ENCODE data around the gene PCSK4. TPM values are rescaled to one million over a fixed set of nuclear protein-coding genes. Genes with fewer than 3 reads are reported as not detected.
A peak's percentile ranks its signal among the peaks of the same experiment; 100 is the strongest.

Gene PCSK4
- total RNA-seq, 2 donors from 2014 or later, result 8.4 to 9.4 TPM

DNA sequence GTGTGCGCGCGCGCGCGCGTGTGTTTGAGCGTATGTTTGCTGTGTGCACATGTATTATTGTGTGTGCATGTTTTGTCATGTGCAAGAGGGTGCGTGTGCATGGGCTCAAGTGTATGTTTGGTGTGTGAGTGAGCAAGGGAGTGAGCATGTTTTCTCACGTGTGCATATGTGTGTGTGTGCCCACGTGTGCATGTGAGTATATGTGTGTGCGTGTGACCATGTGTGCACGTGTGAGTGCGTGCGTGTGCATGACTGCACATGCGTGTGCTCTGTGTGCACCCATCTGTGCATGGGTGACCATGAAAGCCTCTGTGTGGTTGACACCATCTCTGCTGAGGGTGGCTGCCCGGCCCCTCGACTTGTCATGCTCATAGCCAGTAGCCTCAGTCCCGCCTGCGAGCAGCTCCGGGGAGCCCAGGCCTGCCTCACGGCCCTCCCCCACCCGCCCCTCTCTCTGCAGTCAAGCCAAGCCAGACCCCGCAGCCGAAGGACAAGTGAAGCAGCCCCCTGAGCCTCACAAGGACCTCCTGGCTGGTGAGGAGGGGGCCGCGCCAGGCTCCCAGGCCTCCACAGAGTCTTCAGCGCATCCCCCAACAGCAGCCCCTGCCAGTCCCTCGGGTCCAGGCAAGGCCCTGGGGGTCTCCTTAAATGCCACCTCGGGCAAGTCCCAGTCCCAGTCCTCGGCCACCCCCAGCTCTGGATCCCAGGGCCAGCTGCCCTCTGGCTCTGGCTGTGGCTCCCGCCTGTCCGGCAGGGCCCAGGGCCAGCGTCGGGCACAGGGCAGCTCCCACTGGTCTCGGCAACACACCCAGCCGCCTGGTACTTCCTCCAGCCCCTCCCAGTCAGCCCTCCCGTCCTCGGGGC, 6.8 kb upstream of the PCSK4 start:
- DNase-seq (ENCODE audit: low spot score in 2 of 2), result no peak
- Mint-ChIP-seq H3K27ac (no peak overlapping the region), H3K9me3 (no peaks in the 10 kb centered on the region), H3K36me3 (no peaks in the 10 kb centered on the region)
- no peak for ATAC-seq

DNA sequence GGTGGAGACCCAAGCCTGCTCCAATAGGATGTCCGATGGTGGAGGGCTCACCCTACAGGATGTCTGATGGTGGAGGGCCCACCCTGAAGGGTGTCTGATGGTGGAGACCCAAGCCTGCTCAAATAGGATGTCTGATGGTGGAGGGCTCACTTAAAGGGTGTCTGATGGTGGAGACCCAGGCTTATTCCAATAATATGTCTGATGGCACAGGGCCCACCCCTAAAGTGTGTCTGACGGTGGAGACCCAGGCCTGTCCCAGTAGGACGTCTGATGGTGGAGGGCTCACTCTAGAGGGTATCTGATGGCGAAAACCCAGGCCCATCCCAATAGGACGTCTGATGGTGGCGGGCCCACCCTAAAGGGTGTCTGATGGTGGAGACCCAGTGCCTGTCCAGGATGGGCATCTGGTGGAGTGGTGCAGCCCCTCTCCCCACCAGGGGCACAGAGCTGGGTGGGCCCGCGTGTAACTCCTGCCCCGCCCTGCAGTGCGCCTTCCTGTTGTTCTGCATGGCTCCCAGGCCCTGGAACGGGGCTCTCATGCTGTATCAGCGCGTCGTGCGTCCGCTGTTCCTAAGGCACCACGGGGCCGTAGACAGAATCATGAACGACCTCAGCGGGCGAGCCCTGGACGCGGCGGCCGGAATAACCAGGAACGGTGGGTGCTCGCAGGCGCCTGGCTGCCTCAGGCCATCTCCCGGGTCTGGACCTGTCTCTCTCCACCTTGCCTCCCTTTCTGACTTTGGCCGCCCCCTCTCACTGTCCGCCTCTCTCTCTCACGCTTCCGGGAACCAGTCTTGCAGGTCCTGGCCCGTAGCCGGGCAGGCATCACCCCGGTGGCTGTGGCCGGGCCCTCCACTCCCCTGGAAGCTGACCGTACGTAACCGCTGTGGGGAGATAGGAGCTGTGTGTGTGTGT, 5.9 kb upstream of the PCSK4 start:
- ATAC-seq, result no peak
- DNase-seq (ENCODE audit: low spot score in 2 of 2), result no peak
- no peaks in the 10 kb centered on the region for H3K9me3 Mint-ChIP-seq
- H3K27ac Mint-ChIP-seq, result no peak overlapping the region
- H3K36me3 Mint-ChIP-seq, result no peaks in the 10 kb centered on the region

DNA sequence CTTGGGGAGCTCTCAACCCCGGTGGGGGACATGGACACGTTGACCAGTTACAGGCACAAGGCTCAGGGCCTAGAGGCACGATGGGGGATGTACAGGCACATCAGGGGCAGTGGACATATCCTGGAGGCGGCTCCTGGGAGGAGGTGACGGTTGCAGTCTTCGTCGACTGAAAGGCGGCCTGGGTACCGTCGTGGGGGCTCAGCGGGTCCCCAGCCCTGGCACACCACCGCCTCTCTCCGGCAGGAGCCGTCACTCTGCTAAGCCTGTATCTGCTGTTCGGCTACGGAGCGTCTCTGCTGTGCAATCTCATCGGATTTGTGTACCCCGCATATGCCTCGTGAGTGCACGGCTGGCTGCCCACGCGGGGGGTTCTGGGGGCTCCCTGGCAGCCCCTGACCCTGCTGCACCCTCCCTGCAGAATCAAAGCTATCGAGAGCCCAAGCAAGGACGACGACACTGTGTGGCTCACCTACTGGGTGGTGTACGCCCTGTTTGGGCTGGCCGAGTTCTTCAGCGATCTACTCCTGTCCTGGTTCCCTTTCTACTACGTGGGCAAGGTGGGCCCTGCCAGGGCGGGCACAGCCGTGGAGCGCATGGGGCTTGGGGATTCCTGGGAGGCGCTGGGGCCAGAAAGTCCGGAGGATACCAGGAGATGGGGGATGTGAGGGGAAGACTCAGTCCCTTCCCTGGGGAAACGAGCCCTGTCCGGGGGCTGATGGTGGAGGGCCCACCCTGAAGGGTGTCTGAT, 5.1 kb upstream of the PCSK4 start:
- DNase-seq (ENCODE audit: low spot score in 2 of 2) (no peak), ATAC-seq (no peak)
- H3K27ac Mint-ChIP-seq, result no peak overlapping the region
- no peaks in the 10 kb centered on the region for H3K9me3 Mint-ChIP-seq
- H3K36me3 Mint-ChIP-seq, result no peaks in the 10 kb centered on the region

DNA sequence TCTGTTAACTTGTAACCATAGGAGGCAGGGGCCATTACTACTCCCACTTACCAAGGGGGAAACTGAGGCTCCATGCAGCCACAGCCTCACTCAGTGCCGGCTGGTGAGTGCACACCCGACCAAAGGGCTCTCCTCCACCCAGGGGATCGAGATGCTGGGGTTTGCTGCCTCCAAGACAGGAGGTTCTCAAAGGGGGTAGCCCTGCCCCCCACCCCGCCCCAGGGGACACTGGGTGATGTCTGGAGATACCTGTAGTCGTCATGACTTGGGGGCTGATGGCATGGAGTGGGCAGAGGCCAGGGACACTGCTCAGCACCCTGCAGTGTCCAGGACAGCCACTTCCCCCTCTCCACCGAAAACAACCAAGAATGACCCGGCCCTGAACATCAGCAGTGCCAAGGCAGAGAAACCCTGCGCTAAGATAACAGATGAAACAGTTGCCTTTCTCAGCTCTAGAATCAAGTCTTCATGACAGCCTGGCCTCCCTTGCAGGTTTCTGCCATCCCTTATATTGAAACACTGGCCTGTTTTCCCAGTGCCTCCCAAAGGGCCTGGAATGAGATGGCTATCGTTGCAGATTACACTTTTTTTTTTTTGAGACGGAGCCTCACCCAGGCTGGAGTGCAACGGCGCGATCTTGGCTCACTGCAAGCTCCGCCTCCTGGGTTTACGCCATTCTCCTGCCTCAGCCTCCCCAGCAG, 4.1 kb upstream of the PCSK4 start:
- DNase-seq (ENCODE audit: low spot score in 2 of 2) (no peak), ATAC-seq (no peak)
- Mint-ChIP-seq H3K36me3 (no peaks in the 10 kb centered on the region), H3K27ac (no peak overlapping the region), H3K9me3 (no peaks in the 10 kb centered on the region)

DNA sequence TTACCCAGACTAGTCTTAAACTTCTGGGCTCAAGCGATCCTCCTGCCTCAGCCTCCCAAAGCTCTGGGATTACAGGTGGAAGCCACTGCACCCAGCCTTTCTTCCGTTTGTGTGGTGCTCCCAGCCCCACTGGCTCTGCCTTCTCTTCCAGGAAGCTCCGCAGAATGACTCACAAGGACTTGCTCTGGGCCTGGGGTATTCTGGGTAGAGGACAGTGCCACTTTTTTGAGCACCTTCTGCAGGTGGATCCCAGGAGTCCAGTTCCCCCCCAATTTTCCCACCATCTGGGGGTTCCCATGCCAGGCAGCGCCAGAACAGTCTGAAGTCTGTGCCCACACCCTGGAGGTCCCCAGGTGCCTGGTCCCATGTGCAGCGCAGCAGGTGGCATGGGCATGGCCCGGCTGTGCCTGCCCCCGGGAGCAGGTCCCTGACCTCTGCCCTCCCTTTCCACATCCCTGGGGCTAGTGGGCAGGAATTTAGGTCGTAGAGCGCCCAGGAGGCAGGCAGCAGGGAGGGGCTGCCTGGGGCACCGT, 2.4 kb upstream of the PCSK4 start:
- H3K36me3 Mint-ChIP-seq, result no peaks in the 10 kb centered on the region
- no peak for ATAC-seq
- H3K27ac Mint-ChIP-seq, result no peak overlapping the region
- no peak for DNase-seq (ENCODE audit: low spot score in 2 of 2)
- H3K9me3 Mint-ChIP-seq, result no peaks in the 10 kb centered on the region

DNA sequence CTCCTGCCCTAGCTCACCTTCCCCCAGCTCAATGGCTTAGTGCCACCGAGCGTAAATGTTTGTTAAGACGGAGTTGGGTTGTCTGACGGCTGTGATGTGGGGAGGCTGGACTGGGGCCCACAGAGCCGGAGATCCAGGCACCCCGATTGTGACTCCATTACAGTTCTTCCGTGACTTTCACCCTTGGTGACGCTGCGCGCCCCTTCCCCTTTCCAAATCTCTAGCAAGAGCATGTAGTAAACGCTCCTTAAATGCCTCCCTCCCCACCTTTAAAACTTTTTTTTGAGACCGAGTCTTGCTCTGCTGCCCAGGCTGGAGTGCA, 1.7 kb upstream of the PCSK4 start:
- DNase-seq (ENCODE audit: low spot score in 2 of 2) (no peak), ATAC-seq (no peak)
- no peaks in the 10 kb centered on the region for H3K36me3 Mint-ChIP-seq
- H3K27ac Mint-ChIP-seq, result no peak overlapping the region
- no peaks in the 10 kb centered on the region for H3K9me3 Mint-ChIP-seq

DNA sequence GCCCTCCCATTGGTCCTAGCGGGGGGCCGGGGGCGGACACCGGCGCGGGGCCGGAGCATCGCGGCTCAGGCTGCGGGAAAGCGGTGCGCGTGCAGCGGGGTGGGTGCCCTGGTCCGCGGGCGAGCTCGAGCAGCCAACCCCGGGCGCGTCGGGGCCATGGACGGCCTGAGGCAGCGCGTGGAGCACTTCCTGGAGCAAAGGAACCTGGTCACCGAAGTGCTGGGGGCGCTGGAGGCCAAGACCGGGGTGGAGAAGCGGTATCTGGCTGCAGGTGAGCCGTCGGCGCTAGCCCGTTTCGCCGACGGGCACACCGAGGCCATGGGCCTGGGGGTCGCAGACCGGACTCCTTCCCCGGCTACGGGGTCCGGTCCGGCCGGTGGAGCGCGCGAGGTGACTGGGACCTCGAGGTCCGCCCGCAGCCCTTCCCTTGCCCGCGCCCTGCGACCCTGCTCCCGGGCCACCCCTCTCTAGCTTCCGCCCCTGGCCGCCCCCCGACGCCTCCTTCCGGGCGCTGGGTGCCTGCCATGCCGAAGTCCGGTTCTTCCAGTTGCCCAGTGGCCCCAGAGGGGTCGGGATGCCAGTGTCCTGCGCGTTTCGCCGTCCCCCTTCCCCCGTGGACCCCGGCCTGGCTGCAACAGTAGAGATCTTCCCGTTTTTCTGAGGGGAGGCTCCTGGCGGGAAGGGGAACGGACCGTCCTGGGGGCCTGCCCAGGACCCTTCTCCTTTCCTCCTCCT, 1.1 kb upstream of the PCSK4 start, which contains the start of gene REEP6:
Gene REEP6 (plus strand): TSS at position 68 of the 735 bp plus-strand sequence. CDS start 89 bp downstream, at position 157.
- ATAC-seq, result no peak
- Mint-ChIP-seq H3K9me3 (no peaks in the 10 kb centered on the region), H3K36me3 (no peaks in the 10 kb centered on the region), H3K27ac (peak within 1 kb of the TSS; percentile 79 to 88)
- DNase-seq (ENCODE audit: low spot score in 2 of 2), result no peak

DNA sequence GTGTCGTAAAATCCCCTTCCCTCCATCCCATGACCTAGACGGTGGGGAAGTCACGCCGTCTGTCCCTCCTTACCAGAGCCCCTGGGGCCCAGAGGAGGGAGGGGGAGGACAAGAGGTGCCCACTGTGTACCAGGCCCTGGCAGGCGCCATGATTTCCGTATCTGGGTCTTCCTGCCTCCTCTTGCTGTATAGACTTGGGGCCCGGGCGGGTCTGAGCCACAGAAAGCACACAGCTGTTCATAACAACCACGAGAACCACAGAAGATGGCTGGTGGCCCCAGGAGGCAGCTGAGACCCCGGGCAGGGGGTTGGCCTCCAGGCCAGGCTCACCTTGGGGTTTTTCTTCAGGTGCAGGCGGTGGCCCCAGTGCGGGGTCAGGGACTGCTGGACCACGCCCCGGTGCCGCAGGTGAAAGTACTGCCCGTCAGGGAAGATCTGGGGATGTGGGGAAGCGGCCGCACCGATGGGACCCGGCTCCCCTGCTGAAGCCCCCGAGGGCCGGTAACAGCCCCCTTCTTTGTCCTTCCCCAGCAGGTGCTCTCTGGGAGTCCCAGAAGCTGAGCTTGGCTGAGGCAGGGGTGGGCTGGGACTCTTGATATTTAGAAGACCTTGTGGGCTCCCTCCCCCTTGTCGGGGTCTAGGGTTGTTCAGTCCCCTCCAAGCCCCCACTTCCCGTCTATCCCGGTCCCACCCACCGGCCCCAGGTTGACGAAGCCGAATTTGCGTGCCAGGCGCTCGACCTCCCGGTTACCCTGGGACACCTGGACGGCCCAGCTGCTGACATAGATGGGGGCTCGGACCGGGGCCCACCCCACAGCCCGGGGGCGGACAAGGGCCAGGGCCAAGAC, 463 bp downstream of the PCSK4 start:
- H3K9me3 Mint-ChIP-seq, result no peaks in the 10 kb centered on the region
- no peak for ATAC-seq
- H3K36me3 Mint-ChIP-seq, result no peaks in the 10 kb centered on the region
- no peak for DNase-seq (ENCODE audit: low spot score in 2 of 2)
- H3K27ac Mint-ChIP-seq, result no peak overlapping the region

DNA sequence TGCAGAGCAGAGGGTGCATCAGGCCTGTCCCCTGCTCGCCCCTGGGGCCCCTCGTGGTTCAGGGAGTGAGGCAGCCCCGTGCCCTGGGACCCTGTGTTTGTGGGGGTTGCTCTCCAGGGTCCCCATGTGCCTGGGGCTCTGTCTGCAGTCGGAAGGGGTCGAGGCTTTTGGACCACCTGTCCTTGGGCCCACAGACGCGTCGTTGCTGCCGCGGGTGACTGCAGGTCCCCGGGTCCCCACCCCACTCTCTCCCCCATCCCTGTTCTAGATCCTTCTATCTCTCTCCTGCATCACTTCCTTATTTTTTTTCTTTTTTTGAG, 1.9 kb downstream of the PCSK4 start:
- ATAC-seq (no peak), DNase-seq (ENCODE audit: low spot score in 2 of 2) (no peak)
- H3K36me3 Mint-ChIP-seq, result no peaks in the 10 kb centered on the region
- H3K27ac Mint-ChIP-seq, result no peak overlapping the region
- no peaks in the 10 kb centered on the region for H3K9me3 Mint-ChIP-seq

DNA sequence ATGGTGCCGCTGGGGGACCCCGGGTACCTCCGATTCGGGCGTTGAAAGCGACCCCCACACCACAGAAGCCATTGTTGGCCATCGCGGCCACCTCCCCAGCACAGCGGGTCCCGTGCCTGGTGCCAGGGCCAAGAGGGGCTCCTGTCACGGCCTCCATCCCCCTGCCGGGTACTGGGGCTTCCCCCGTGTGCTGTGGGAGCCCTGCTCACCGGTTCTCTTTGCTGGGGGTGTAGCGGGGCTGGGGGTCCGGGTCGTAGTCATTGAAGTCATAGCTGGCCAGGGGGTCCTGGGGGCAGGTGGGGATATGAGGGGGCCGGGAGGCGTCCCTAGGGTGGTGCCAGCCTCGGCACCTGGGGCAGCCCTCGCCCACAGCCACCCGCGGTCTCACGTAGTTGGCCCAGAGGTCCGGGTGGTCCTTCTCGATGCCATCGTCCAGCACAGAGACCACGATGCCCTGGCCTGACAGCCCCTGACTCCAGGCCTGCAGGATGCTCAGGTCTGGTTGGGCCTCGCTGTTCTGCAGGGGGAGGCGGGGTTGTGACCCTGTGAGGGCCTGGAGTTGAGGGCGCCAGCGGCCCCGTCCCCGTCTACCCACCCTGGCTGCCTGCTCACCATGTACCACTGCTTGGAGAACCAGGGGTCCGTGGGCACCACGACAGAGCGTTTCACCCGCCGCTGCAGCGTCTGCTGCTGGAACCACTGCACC, 2.4 kb downstream of the PCSK4 start:
- DNase-seq (ENCODE audit: low spot score in 2 of 2), result no peak
- Mint-ChIP-seq H3K36me3 (no peaks in the 10 kb centered on the region), H3K27ac (no peak overlapping the region), H3K9me3 (no peaks in the 10 kb centered on the region)
- ATAC-seq, result no peak

DNA sequence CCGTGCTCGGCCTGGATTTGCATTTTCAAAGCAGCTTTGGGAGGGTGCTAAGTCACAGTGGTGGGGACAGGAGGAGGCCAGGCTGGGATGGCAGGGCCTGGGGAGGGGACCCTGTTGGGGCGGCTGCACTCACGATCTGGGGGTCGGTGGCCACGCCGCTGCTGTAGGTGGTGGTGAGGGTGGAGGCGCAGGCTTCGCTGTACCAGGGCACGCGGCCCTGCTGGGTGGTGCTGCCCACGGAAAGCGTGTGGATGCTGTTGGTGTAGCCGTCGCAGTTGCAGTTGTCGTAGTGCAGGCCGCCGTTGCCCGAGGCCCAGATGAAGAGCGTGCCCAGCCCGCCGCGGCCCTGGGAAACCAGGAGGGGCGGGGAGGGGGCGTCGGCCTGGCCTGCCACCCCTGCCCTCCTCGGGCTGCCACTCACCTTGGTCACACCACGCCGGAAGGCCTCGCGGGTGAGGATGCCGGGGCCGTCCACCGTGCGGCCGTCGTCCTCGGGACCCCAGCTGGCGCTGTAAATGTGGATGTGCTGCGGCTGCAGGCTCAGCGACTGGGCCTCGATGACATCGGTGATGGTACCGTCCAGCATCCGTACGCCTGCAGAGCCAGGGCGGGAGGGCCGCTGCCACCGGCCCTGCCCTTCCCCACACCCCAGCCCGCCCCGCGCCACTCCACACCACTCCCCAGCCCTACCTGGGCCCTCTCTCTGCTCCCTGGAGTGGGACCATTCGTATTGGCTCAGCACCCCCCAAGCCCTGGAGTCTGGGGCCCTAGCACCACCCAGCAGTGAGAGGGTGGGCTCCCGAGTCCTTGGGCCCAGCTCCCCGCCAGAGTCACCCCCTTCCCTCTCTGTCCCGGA, 3.2 kb downstream of the PCSK4 start:
- no peak overlapping the region for H3K27ac Mint-ChIP-seq
- H3K36me3 Mint-ChIP-seq, result no peaks in the 10 kb centered on the region
- ATAC-seq (no peak), DNase-seq (ENCODE audit: low spot score in 2 of 2) (no peak)
- no peaks in the 10 kb centered on the region for H3K9me3 Mint-ChIP-seq

DNA sequence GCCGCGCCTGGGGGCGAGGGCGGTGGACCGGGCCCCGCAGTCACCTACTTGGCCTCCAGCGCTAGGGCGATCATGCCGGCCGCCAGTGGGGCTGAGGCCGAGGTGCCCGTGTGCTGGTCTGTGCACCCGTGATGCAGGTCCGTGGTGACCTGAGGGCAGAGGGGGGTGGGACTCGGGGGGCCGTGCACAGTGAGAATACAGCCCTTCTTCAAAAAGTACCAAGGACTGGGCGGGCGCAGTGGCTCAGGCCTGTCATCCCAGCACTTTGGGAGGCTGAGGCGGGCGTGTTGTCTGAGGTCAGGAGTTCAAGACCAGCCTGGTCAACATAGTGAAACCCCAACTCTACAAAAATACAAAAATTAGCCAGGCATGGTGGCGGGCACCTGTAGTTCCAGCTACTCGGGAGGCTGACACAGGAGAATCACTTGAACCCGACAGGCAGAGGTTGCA, 6.1 kb downstream of the PCSK4 start:
- no peak for ATAC-seq
- Mint-ChIP-seq H3K27ac (no peak overlapping the region), H3K36me3 (peaks cover 3% of the 10 kb centered on the region in 2 donors), H3K9me3 (no peaks in the 10 kb centered on the region)
- DNase-seq (ENCODE audit: low spot score in 2 of 2), result no peak

DNA sequence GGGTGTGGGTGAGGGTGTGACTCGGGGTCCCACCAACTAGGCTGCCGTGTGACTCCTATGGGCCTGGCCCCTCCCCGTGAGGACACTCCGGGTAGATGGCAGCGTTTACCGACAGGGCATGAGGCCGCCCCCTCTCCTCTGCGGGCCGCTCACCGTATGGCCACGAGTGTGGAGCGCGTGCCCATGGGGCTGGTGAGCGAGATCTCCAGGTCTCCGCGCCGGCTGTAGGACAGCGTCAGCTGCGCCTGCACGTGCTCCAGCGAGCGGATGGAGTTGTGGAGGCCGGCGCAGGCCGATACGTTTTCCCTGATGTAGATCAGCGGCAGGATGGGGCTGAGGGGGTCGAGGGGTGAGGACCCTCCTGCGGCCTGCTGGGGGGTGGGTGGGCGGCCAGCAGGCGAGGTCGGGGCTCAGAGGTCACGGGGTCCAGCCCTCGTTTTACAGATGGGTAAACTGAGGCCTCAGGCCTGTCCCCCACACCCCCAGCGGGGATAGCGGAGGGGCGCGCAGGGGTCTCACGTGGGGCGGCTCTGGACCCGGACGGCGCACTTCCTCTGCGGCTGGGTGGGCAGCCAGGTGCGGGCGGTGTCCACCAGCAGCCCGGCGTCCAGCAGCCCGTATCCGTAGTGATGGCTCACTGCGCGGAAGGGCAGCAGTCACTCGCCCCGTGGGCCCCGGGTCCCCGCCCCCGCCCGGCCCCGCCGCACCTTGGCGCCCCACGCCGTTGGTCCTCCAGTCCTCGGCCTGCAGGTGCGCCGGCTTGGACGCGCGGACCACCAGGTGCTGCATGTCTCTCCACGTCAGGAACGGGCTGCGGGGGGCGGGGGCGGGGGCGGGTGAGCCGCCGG, 6.8 kb downstream of the PCSK4 start:
- DNase-seq (ENCODE audit: low spot score in 2 of 2) (no peak), ATAC-seq (no peak)
- Mint-ChIP-seq H3K9me3 (no peaks in the 10 kb centered on the region), H3K27ac (no peak overlapping the region), H3K36me3 (peaks cover 6% of the 10 kb centered on the region in 2 donors)

Measured in activated naive CD4-positive, alpha-beta T cell treated with anti-CD3 and anti-CD28 coated beads, Interleukin-2, amount 50 U/mL, for 72 hours (primary cell).